Karpas-422 (cell line): ENCODE measurements around the gene ZNF217. TPM values are rescaled to one million over a fixed set of nuclear protein-coding genes. Genes with fewer than 3 reads are reported as not detected.

Experiments
- DNase-seq: peaks from one replicate; pipeline ENCODE4 v3.0.0-alpha.2; 2015
- H2AFZ ChIP-seq: fragments of 200-600 bp; sonication (generic); 2 replicates; pipeline ENCODE4 v1.6.1; 2014; ENCODE audit warnings: antibody characterized with exemption, low read length, mixed read lengths
- H3K27ac ChIP-seq: fragments of 200-600 bp; sonication (generic); 2 replicates; pipeline ENCODE4 v1.5.1; 2014; ENCODE audit warnings: mild to moderate bottlenecking, low read length, moderate library complexity
- H3K27me3 ChIP-seq: fragments of 200-600 bp; sonication (generic); 2 replicates; pipeline ENCODE4 v1.6.1; 2014; ENCODE audit warnings: low read length, mixed read lengths
- H3K36me3 ChIP-seq: fragments of 200-600 bp; sonication (generic); 2 replicates; pipeline ENCODE4 v1.6.1; 2014; ENCODE audit warnings: low read length, mixed read lengths; ENCODE audit not compliant: insufficient read depth
- H3K4me1 ChIP-seq: fragments of 200-600 bp; sonication (generic); 2 replicates; pipeline ENCODE4 v1.6.1; 2014; ENCODE audit warnings: mild to moderate bottlenecking, low read length, mixed read lengths
- H3K4me2 ChIP-seq: fragments of 200-600 bp; sonication (generic); 2 replicates; pipeline ENCODE4 v1.6.1; 2014; ENCODE audit warnings: low read length, low read depth, mild to moderate bottlenecking; ENCODE audit not compliant: poor library complexity, severe bottlenecking
- H3K4me3 ChIP-seq: fragments of 200-600 bp; sonication (generic); 2 replicates; pipeline ENCODE4 v1.5.1; 2014; ENCODE audit warnings: mild to moderate bottlenecking, antibody characterized with exemption, low read length, mixed read lengths
- H3K79me2 ChIP-seq: fragments of 200-600 bp; sonication (generic); 2 replicates; pipeline ENCODE4 v1.6.1; 2014; ENCODE audit warnings: mild to moderate bottlenecking, low read length, mixed read lengths
- H3K9ac ChIP-seq: fragments of 200-600 bp; sonication (generic); 2 replicates; pipeline ENCODE4 v1.6.0; 2014; ENCODE audit warnings: low read length
- H3K9me2 ChIP-seq: fragments of 200-600 bp; sonication (generic), shearing (Covaris generic); replicated peaks from 2 replicates; pipeline ENCODE4 v1.6.0; 2014; ENCODE audit warnings: mild to moderate bottlenecking, low read length, moderate library complexity; ENCODE audit not compliant: insufficient read depth
- H3K9me3 ChIP-seq: fragments of 300-700, 200-600 bp; sonication (generic); 2 replicates; pipeline ENCODE4 v1.6.1; 2014; ENCODE audit warnings: low read length, mixed read lengths
- H4K20me1 ChIP-seq: fragments of 200-600 bp; sonication (generic); 2 replicates; pipeline ENCODE4 v1.6.1; 2014; ENCODE audit warnings: mild to moderate bottlenecking, antibody characterized with exemption, low read length, low read depth; ENCODE audit not compliant: insufficient read depth
- small RNA-seq: library from RNA; depleted of rRNA; stranded (forward); fragments of <200 nt; gene quantifications from one replicate; pipeline ENCODE3, GENCODE V24; 2014
- total RNA-seq: library from RNA; depleted of rRNA; stranded (reverse); fragments of >200 nt; shearing (Covaris generic); gene quantifications from 2 replicates; pipeline ENCODE4 v1.2.3, GENCODE V29; 2014; ENCODE audit warnings: low replicate concordance

The ZNF217 gene
- total RNA-seq, 1 experiment from 2014 or later: 2.2 TPM

- H3K4me1 ChIP-seq: no peaks in the 10 kb centered on the region
- DNase-seq: no peak
- no peak overlapping the region for H2AFZ ChIP-seq
- no peak overlapping the region for H3K27ac ChIP-seq
- no peaks in the 10 kb centered on the region for H3K9me2 ChIP-seq
- no peaks in the 10 kb centered on the region for H4K20me1 ChIP-seq
- H3K9me3 ChIP-seq: peaks cover 2% of the 10 kb centered on the region; the same call in 1 of the 2 replicates
- H3K4me2 ChIP-seq: no peak overlapping the region
- no peak overlapping the region for H3K4me3 ChIP-seq
- H3K36me3 ChIP-seq: no peaks in the 10 kb centered on the region
- H3K27me3 ChIP-seq: no peaks in the 10 kb centered on the region
- H3K9ac ChIP-seq: no peak overlapping the region
- no peaks in the 10 kb centered on the region for H3K79me2 ChIP-seq
Measured at GRCh38 chr20:53517146-53517545, 76.5 kb downstream of the ZNF217 start.

Small RNAs within 50 kb of the gene (small RNA-seq; reads per million reads assigned to genes)
- gene RF00019: not detected
